HG02798 (cell line): Measurements from ENCODE around the gene ARG2.

Experiments used
- ATAC-seq: cut with Tn5 transposase; IDR thresholded peaks from one replicate; pipeline ENCODE4 v1.9.1; 2021; ENCODE audit warnings: mild to moderate bottlenecking; ENCODE audit not compliant: unreplicated experiment, poor library complexity

ARG2 gene

GRCh38 chr14:67619446-67620216 is at the start of gene ARG2:
Gene ARG2, plus strand, starts transcription at chr14:67619920. Its CDS starts 58 bp downstream, at chr14:67619978.
- peak; percentile 98 for ATAC-seq

GRCh38 chr14:67570453-67570852 is 49.3 kb upstream of the ARG2 start:
- no peak for ATAC-seq

GRCh38 chr14:67571275-67571990 is 48.3 kb upstream of the ARG2 start:
- peak; percentile 69 for ATAC-seq

- no peak for ATAC-seq
Measured at GRCh38 chr14:67571991-67572323, 47.8 kb upstream of the ARG2 start.

- no peak for ATAC-seq
Measured at GRCh38 chr14:67572608-67573007, 47.1 kb upstream of the ARG2 start.

GRCh38 chr14:67573228-67574010 is 46.3 kb upstream of the ARG2 start:
- no peak for ATAC-seq

GRCh38 chr14:67574156-67574555 is 45.6 kb upstream of the ARG2 start:
- ATAC-seq = no peak

- no peak for ATAC-seq
Measured at GRCh38 chr14:67574806-67575205, 44.9 kb upstream of the ARG2 start.

GRCh38 chr14:67575684-67576083 is 44.0 kb upstream of the ARG2 start:
- no peak for ATAC-seq

- ATAC-seq = no peak
Measured at GRCh38 chr14:67576216-67576955, 43.3 kb upstream of the ARG2 start.

GRCh38 chr14:67577181-67577808 is 42.4 kb upstream of the ARG2 start:
- ATAC-seq = no peak

GRCh38 chr14:67577909-67578749 is 41.6 kb upstream of the ARG2 start:
- no peak for ATAC-seq

- no peak for ATAC-seq
Measured at GRCh38 chr14:67579040-67579439, 40.7 kb upstream of the ARG2 start.

GRCh38 chr14:67579636-67580035 is 40.1 kb upstream of the ARG2 start:
- ATAC-seq = no peak

GRCh38 chr14:67580336-67581171 is 39.2 kb upstream of the ARG2 start:
- ATAC-seq = no peak

GRCh38 chr14:67581643-67582042 is 38.1 kb upstream of the ARG2 start:
- no peak for ATAC-seq

- no peak for ATAC-seq
Measured at GRCh38 chr14:67582061-67582460, 37.7 kb upstream of the ARG2 start.
